Activated naive CD4-positive, alpha-beta T cell treated with anti-CD3 and anti-CD28 coated beads, Interleukin-2, amount 50 U/mL, for 24 hours (primary cell): Measurements from ENCODE around the gene NAALADL2.

ENCODE experiments used
- H3K27ac Mint-ChIP-seq: one replicate; pipeline ENCODE4 v1.8.0; 2021; ENCODE audit warnings: mild to moderate bottlenecking, mixed read lengths
- H3K27me3 Mint-ChIP-seq: one replicate; pipeline ENCODE4 v1.8.0; 2021; ENCODE audit warnings: mixed read lengths
- H3K36me3 Mint-ChIP-seq: one replicate; pipeline ENCODE4 v1.8.0; 2021; ENCODE audit warnings: mixed read lengths
- H3K4me1 Mint-ChIP-seq: one replicate; pipeline ENCODE4 v1.8.0; 2021; ENCODE audit warnings: mixed read lengths
- H3K4me3 Mint-ChIP-seq: one replicate; pipeline ENCODE4 v1.8.0; 2021; ENCODE audit warnings: mild to moderate bottlenecking, mixed read lengths
- H3K9me3 Mint-ChIP-seq: one replicate; pipeline ENCODE4 v1.8.0; 2021; ENCODE audit warnings: mixed read lengths

The NAALADL2 gene

DNA sequence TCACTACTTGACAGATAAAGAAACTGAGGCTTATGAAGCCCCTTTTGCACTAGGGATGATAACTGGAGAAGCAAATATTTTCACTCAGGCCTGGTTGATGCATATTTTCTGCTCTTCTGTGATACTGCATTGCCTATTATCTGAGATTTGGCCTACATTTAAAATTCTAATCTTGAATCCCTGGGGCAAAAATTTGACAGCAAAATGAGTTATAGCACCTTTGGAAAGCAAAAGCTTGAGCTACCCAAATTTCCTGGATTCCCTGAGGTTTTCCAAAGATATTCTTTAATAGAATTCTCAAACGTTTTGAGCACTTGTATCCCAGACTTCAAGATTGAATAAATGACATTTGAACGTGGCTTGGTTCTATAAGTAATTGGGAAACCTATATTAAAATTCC lies 86.1 kb downstream of the NAALADL2 start:
- no peak overlapping the region for H3K27ac Mint-ChIP-seq
- no peaks in the 10 kb centered on the region for H3K27me3 Mint-ChIP-seq
- no peaks in the 10 kb centered on the region for H3K9me3 Mint-ChIP-seq
- H3K36me3 Mint-ChIP-seq: no peaks in the 10 kb centered on the region
- H3K4me3 Mint-ChIP-seq: no peak overlapping the region
- no peaks in the 10 kb centered on the region for H3K4me1 Mint-ChIP-seq

- H3K4me3 Mint-ChIP-seq: no peak overlapping the region
- no peak overlapping the region for H3K27ac Mint-ChIP-seq
- H3K4me1 Mint-ChIP-seq: no peaks in the 10 kb centered on the region
- H3K27me3 Mint-ChIP-seq: no peaks in the 10 kb centered on the region
- no peaks in the 10 kb centered on the region for H3K9me3 Mint-ChIP-seq
- H3K36me3 Mint-ChIP-seq: no peaks in the 10 kb centered on the region
Measured at GRCh38 chr3:174945951-174946350, 86.8 kb downstream of the NAALADL2 start.

DNA sequence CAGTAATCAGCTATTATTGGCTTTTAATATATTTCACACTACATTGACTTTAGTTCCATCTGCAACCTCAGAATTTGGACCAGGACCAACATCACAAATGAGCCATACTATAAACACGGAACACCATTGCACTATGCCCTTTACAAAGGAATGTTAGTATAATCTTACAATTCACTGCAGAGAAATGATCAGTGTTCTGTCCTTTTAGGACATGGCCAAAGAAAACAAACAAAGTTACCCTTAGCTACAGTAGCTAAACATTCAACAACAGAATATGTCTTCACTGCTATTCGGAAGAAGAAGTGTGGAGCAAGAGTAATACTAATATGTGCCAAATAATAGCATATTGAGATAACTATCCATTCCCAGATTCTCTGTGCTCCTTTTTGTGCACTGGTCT lies 90.4 kb downstream of the NAALADL2 start:
- H3K27ac Mint-ChIP-seq: no peak overlapping the region

GRCh38 chr3:174951034-174951433 lies 91.9 kb downstream of the NAALADL2 start:
- Mint-ChIP-seq H3K4me1 (no peaks in the 10 kb centered on the region), H3K4me3 (no peak overlapping the region), H3K27ac (no peak overlapping the region), H3K36me3 (no peaks in the 10 kb centered on the region), H3K27me3 (no peaks in the 10 kb centered on the region), H3K9me3 (no peaks in the 10 kb centered on the region)

More for the DNA sequence above, 90.4 kb downstream of the NAALADL2 start:
- Mint-ChIP-seq H3K9me3 (no peaks in the 10 kb centered on the region), H3K27me3 (no peaks in the 10 kb centered on the region), H3K4me1 (no peaks in the 10 kb centered on the region), H3K4me3 (no peak overlapping the region), H3K36me3 (no peaks in the 10 kb centered on the region)

- no peaks in the 10 kb centered on the region for H3K36me3 Mint-ChIP-seq
- no peak overlapping the region for H3K27ac Mint-ChIP-seq
- H3K4me3 Mint-ChIP-seq: no peak overlapping the region
- no peaks in the 10 kb centered on the region for H3K9me3 Mint-ChIP-seq
- no peaks in the 10 kb centered on the region for H3K27me3 Mint-ChIP-seq
- H3K4me1 Mint-ChIP-seq: no peaks in the 10 kb centered on the region
Measured at GRCh38 chr3:174951498-174952005, 92.4 kb downstream of the NAALADL2 start.

- Mint-ChIP-seq H3K4me1 (no peaks in the 10 kb centered on the region), H3K27me3 (no peaks in the 10 kb centered on the region), H3K9me3 (no peaks in the 10 kb centered on the region), H3K4me3 (no peak overlapping the region), H3K27ac (no peak overlapping the region), H3K36me3 (no peaks in the 10 kb centered on the region)
Measured at GRCh38 chr3:174953068-174953467, 93.9 kb downstream of the NAALADL2 start.

DNA sequence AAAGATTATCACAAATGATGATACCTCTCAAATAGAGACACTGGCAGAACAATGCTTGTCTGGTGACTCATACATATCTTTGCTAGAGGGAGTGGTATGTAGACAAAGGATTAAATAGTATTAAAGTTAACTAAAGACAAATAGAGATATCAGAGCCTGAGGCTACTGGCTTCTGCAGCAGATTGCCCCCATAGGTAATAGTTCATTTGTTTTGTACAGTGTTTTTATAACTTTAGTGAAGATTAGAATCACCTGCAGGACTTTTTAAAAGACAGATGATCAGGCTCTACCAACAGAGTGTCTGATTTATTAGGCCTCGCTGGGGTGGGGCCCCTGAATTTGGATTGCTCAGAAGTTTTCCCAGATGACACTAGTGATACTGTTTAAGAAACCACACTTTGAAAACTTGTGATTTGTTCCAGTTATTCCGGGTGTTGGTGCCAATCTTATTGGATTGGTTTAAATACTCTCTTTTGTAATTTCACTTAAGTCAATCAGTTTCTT lies 96.4 kb downstream of the NAALADL2 start:
- no peaks in the 10 kb centered on the region for H3K9me3 Mint-ChIP-seq
- H3K27me3 Mint-ChIP-seq: no peaks in the 10 kb centered on the region
- no peaks in the 10 kb centered on the region for H3K36me3 Mint-ChIP-seq
- H3K4me1 Mint-ChIP-seq: no peaks in the 10 kb centered on the region
- H3K27ac Mint-ChIP-seq: no peak overlapping the region
- H3K4me3 Mint-ChIP-seq: no peak overlapping the region

DNA sequence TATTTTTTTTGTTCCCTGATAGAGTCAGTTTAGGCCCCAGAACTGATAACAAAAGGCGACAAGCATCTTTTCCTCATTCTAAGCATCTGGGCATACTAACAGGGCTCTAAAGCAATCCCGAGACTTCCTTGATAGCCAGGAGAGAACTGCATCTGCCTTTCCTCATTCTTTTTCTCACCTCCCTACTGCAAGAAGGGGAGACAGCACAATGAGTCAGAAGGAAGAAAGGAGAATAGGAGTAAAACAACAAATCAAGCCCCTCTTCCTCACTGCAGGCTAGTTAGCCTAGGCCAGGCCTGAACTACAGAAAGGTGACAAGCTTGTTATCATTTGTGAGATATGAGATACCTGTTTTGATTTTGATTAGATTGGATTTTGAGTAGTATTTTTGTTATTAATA lies 97.9 kb downstream of the NAALADL2 start:
- Mint-ChIP-seq H3K4me3 (no peak overlapping the region), H3K27me3 (no peaks in the 10 kb centered on the region), H3K27ac (no peak overlapping the region), H3K9me3 (no peaks in the 10 kb centered on the region), H3K36me3 (no peaks in the 10 kb centered on the region), H3K4me1 (no peaks in the 10 kb centered on the region)

DNA sequence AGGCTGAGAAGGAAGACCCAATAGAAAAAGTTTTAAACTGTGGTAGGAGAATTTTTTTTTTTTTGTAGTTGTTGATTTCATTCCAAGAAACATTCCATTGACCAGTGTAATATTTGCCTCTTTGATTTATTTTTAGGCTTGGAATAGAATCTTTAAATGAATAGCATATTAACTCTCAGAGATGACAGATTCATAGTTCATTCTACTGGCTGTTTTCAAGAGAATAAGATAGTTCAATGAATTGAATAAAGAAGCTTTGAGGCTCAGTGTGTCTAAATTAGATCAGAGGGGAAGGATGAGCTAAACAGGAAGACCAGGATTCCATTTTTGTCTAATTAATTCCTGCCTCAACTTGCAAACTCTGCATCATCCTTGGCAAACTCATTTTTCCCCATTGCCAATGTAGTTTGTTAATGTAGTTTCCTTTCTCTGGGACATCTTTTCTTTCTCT lies 98.4 kb downstream of the NAALADL2 start:
- no peaks in the 10 kb centered on the region for H3K4me1 Mint-ChIP-seq
- no peaks in the 10 kb centered on the region for H3K27me3 Mint-ChIP-seq
- no peaks in the 10 kb centered on the region for H3K36me3 Mint-ChIP-seq
- H3K27ac Mint-ChIP-seq: no peak overlapping the region
- H3K9me3 Mint-ChIP-seq: no peaks in the 10 kb centered on the region
- no peak overlapping the region for H3K4me3 Mint-ChIP-seq

DNA sequence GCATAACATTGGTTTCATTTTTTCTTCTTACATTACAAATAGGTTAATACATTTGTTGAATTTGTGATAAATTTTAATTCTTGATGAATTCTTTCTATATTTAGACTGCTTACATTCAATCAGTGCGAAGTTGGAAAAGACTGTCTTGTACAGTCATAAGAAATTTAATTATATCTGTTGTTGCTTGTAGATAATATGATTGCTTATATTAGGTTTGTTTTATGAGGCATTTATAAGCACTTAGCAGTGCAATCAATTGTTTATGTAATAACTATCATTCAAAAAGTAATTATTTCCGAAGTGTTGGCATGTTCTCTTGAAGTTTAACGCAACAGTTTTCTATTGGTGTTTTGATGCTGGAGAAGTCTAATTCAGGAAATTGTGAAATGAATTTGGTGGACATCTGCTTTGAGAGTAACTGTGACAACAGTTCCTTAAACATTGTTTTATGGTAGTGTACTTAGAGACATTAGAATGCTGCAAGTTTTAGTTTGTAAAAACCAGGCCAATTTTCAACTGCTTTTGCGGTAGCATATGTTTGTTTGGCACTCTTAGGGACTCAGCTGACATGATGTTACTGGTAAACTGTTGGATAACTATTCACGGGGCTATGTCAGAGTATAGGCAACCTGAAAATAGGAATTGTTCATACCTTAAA lies 99.7 kb downstream of the NAALADL2 start:
- Mint-ChIP-seq H3K9me3 (no peaks in the 10 kb centered on the region), H3K27me3 (no peaks in the 10 kb centered on the region), H3K4me1 (no peaks in the 10 kb centered on the region), H3K4me3 (no peak overlapping the region), H3K27ac (no peak overlapping the region), H3K36me3 (no peaks in the 10 kb centered on the region)

GRCh38 chr3:174959556-174960065 lies 100.5 kb downstream of the NAALADL2 start:
- H3K4me3 Mint-ChIP-seq: no peak overlapping the region
- no peaks in the 10 kb centered on the region for H3K36me3 Mint-ChIP-seq
- H3K4me1 Mint-ChIP-seq: no peaks in the 10 kb centered on the region
- no peaks in the 10 kb centered on the region for H3K9me3 Mint-ChIP-seq
- no peak overlapping the region for H3K27ac Mint-ChIP-seq
- H3K27me3 Mint-ChIP-seq: no peaks in the 10 kb centered on the region

- Mint-ChIP-seq H3K4me3 (no peak overlapping the region), H3K27ac (no peak overlapping the region), H3K9me3 (no peaks in the 10 kb centered on the region), H3K36me3 (no peaks in the 10 kb centered on the region), H3K4me1 (no peaks in the 10 kb centered on the region), H3K27me3 (no peaks in the 10 kb centered on the region)
Measured at GRCh38 chr3:174960898-174961297, 101.8 kb downstream of the NAALADL2 start.

DNA sequence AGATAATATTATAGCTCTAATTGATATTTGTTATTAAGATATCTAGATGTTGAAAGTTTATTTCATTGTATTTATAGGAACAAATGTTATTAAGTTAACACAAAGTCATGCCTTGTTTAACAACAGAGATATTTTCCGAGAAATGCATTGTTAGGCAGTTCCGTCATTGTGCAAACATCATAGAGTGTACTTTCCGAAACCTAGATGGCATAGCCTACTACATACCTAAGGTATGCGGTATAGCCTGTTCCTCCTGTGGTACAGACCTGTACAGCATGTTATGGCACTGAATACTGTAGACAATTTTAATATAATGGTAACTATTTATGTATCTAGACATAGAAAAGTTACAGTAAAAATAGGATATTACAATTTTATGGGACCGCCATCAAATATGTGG lies 114.3 kb downstream of the NAALADL2 start:
- H3K4me3 Mint-ChIP-seq: no peak overlapping the region
- H3K9me3 Mint-ChIP-seq: peaks cover 5% of the 10 kb centered on the region
- H3K4me1 Mint-ChIP-seq: no peaks in the 10 kb centered on the region
- no peaks in the 10 kb centered on the region for H3K36me3 Mint-ChIP-seq
- H3K27ac Mint-ChIP-seq: no peak overlapping the region
- no peaks in the 10 kb centered on the region for H3K27me3 Mint-ChIP-seq

GRCh38 chr3:174986685-174987084 lies 127.6 kb downstream of the NAALADL2 start:
- no peak overlapping the region for H3K4me3 Mint-ChIP-seq
- H3K4me1 Mint-ChIP-seq: no peaks in the 10 kb centered on the region
- H3K36me3 Mint-ChIP-seq: no peaks in the 10 kb centered on the region
- H3K27me3 Mint-ChIP-seq: no peaks in the 10 kb centered on the region
- no peak overlapping the region for H3K27ac Mint-ChIP-seq
- peaks cover 19% of the 10 kb centered on the region for H3K9me3 Mint-ChIP-seq

GRCh38 chr3:175001091-175001490 lies 142.0 kb downstream of the NAALADL2 start:
- Mint-ChIP-seq H3K4me1 (no peaks in the 10 kb centered on the region), H3K9me3 (peaks cover 5% of the 10 kb centered on the region), H3K4me3 (no peak overlapping the region), H3K27ac (no peak overlapping the region), H3K36me3 (no peaks in the 10 kb centered on the region), H3K27me3 (no peaks in the 10 kb centered on the region)

DNA sequence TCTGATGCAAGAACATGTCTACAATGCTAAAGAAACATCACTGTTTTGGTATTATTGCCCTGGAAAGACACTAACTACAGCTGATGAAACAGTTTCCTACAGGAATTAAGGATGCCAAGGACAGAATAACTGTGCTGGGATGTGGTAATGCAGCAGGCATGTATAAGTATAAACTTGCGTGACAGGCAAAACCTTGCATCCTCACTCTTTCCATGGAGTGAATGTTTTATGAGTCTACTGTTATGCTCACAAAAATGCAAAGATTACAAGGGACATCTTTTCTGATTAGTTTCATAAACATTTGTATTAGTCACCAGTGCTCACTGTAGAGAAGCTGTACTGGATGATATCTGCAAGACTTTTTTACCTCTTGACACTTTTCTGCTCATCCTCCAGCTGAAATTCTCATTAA lies 143.6 kb downstream of the NAALADL2 start:
- H3K4me3 Mint-ChIP-seq: no peak overlapping the region
- H3K9me3 Mint-ChIP-seq: peaks cover 10% of the 10 kb centered on the region
- H3K27ac Mint-ChIP-seq: no peak overlapping the region
- H3K27me3 Mint-ChIP-seq: no peaks in the 10 kb centered on the region
- no peaks in the 10 kb centered on the region for H3K4me1 Mint-ChIP-seq
- H3K36me3 Mint-ChIP-seq: no peaks in the 10 kb centered on the region
